ENCODE data around the gene EPN2. TPM values are rescaled to one million over a fixed set of nuclear protein-coding genes. Genes with fewer than 3 reads are reported as not detected.

EPN2 gene
- total and polyA plus RNA-seq, 7 donors = 11.6 to 36.0 (median 25.3) TPM

DNA sequence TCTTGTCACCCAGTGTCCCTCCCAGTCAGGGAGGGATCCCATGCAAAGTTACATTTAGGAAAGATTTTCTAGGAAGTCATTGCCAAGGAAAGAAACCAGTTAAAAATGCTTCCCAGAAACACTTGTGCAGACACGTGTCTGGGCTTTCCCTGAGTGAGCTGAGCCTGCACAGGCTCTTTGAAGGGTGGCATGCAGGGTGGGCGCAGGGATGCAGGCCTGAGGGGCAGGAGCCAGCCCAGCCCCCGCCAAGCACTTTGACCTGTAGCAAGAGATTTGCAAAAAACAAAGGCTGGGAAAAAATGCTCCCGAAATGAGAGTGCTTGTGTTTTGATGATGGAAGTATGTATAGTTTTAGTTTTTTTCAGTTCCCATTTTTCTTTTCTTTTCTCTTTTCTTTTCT is 73.0 kb downstream of the EPN2 start:
- peaks cover 17% of the 10 kb centered on the region for H3K4me1 ChIP-seq
- whole genome bisulfite sequencing, 3 donors = 83 to 90% (median 86%) methylated on average over 4 of the region's 4 CpGs
- H3K36me3 ChIP-seq (ENCODE audit: insufficient read depth in 1 of 2, low read depth in 1 of 2) = peaks cover 2 to 32% of the 10 kb centered on the region in 2 donors
- H3K27ac ChIP-seq = no peak overlapping the region
- DNase-seq (no peak), ATAC-seq (no peak)
- H3K27me3 ChIP-seq (ENCODE audit: insufficient read depth in 3 of 3, low read length in 2 of 3) = no peaks in the 10 kb centered on the region
- intact Hi-C loops (cut with DNase I) = no loop called here
- no peaks in the 10 kb centered on the region for H3K9me3 ChIP-seq
- H3K4me3 ChIP-seq = no peak overlapping the region
- TF ChIP-seq, protein P1, sequence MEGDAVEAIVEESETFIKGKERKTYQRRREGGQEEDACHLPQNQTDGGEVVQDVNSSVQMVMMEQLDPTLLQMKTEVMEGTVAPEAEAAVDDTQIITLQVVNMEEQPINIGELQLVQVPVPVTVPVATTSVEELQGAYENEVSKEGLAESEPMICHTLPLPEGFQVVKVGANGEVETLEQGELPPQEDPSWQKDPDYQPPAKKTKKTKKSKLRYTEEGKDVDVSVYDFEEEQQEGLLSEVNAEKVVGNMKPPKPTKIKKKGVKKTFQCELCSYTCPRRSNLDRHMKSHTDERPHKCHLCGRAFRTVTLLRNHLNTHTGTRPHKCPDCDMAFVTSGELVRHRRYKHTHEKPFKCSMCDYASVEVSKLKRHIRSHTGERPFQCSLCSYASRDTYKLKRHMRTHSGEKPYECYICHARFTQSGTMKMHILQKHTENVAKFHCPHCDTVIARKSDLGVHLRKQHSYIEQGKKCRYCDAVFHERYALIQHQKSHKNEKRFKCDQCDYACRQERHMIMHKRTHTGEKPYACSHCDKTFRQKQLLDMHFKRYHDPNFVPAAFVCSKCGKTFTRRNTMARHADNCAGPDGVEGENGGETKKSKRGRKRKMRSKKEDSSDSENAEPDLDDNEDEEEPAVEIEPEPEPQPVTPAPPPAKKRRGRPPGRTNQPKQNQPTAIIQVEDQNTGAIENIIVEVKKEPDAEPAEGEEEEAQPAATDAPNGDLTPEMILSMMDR (IDR thresholded peaks at IDR 0.05) = no peak

DNA sequence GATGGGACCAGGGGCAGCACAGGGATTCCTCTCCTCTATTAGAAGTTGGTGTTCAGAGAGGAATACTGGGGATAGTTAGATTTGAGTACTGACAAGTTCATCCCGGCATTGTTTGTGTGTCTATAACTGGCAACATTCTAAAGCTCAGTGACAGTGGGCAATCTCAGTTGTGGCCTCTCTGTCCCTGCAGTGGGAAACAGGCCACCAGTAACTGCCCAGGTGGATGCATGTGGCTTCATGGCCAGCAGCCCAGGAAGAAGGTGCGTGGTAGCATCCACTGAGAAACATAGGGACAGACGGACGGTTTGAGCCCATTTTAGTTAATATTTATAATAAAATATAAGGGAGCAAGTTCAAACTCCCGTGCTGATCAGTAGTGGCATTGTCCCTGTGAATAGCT is 73.8 kb downstream of the EPN2 start:
- ATAC-seq = no peak
- no peak for DNase-seq
- peaks cover 17% of the 10 kb centered on the region for H3K4me1 ChIP-seq
- WGBS, 3 donors = 90 to 93% (median 91%) methylated on average over 5 of the region's 5 CpGs
- no peaks in the 10 kb centered on the region for H3K27me3 ChIP-seq (ENCODE audit: insufficient read depth in 3 of 3, low read length in 2 of 3)
- H3K27ac ChIP-seq = peak overlapping the region; percentile 54
- peaks cover 2 to 32% of the 10 kb centered on the region in 2 donors for H3K36me3 ChIP-seq (ENCODE audit: insufficient read depth in 1 of 2, low read depth in 1 of 2)
- no peak overlapping the region for H3K4me3 ChIP-seq
- TF ChIP-seq, protein P1 (IDR thresholded peaks at IDR 0.05) = no peak
- no peaks in the 10 kb centered on the region for H3K9me3 ChIP-seq
- intact Hi-C loops (cut with DNase I) = no loop called here

DNA sequence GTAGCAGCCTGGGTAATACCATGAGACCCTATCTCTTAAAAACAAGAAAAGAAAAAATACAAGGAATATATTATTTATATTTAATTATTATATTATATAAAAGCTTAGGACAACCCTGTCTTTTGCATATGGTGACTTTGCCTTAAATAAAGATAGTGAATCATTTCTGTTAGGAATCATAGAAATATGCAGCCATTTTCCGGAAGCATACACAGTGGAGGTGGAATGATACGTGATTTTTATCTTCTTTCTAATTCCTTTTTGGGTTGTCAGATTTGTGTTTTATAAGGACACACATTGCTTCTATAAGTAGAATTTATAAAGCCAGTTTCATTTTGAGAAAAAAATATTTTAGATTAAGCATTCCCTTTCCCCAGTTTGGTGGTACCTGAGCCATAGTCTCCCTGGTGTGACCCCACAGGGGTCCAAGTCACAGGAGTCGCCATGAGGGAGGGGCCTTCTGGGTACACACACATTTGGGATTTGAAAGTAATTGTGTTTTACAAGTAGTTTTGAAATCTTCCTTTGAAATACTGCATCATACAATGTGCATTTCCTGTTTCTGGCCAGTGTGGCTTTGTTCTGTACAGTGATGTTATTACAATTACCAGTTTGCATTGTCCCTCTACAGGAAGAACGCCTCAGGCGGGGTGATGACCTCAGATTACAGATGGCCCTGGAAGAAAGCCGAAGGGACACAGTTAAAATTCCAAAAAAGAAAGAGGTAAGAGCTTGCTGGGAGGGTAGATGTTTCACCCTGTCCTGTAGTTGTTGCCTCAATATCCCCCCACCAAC is 74.5 kb downstream of the EPN2 start:
- peaks cover 14% of the 10 kb centered on the region for H3K4me1 ChIP-seq
- H3K27me3 ChIP-seq (ENCODE audit: insufficient read depth in 3 of 3, low read length in 2 of 3) = no peaks in the 10 kb centered on the region
- no peaks in the 10 kb centered on the region for H3K9me3 ChIP-seq
- peaks cover 2 to 32% of the 10 kb centered on the region in 2 donors for H3K36me3 ChIP-seq (ENCODE audit: insufficient read depth in 1 of 2, low read depth in 1 of 2)
- no peak overlapping the region for H3K4me3 ChIP-seq
- TF ChIP-seq, protein P1 (IDR thresholded peaks at IDR 0.05) = no peak
- H3K27ac ChIP-seq = peak overlapping the region; percentile 61
- intact Hi-C loops (cut with DNase I) = no loop called here
- 69 to 85% (median 81%) methylated on average over 6 of the region's 6 CpGs for WGBS, 3 donors
- ATAC-seq (peak in 1 of 4 donors; percentile 50), DNase-seq (no peak)

DNA sequence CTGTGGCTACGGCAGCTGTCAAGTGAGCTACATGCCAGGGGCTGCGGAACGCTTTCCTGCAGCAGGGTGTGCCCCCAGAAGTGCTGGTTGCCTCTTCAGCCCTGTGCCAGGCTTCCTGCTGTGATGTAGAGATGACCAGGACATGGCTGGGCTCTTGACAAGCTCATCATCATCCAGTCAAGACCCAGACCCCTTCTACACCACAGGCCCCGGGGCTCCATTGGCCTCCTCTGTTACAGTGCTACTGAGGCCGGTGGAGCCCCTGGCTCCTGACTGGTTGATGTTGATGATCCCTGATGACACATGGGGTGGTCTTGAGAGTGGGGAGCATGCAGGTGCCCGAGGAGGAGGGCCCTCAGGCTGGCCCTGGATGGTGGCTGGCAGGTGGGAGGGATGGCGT is 75.2 kb downstream of the EPN2 start:
- Histone ChIP-seq H3K4me3 (no peak overlapping the region), H3K27me3 (ENCODE audit: insufficient read depth in 3 of 3, low read length in 2 of 3) (no peaks in the 10 kb centered on the region), H3K4me1 (peaks cover 16% of the 10 kb centered on the region), H3K36me3 (ENCODE audit: insufficient read depth in 1 of 2, low read depth in 1 of 2) (peaks cover 2 to 32% of the 10 kb centered on the region in 2 donors), H3K27ac (peak overlapping the region; percentile 61), H3K9me3 (no peaks in the 10 kb centered on the region)
- intact Hi-C loops (cut with DNase I) = no loop called here
- DNase-seq = no peak
- TF ChIP-seq, protein P1 (IDR thresholded peaks at IDR 0.05) = no peak
- no peak for ATAC-seq
- 78 to 86% (median 85%) methylated on average over 7 of the region's 7 CpGs for WGBS, 3 donors

All from psoas muscle (tissue), 8 donors.